Astrocyte (in vitro differentiated cells and primary cell): ENCODE data around the gene UBE2E1. TPM values are rescaled to one million over a fixed set of nuclear protein-coding genes. Genes with fewer than 3 reads are reported as not detected.

Experiments used
- DNase-seq: peaks from one replicate; pipeline ENCODE4 v3.0.0-alpha.2; 2010; ENCODE audit warnings: low read depth
- FAIRE-seq: peaks from 2 replicates; lab custom pipeline; 2011; peaks lifted over from hg19 to GRCh38; lab: Jason Lieb, UNC
- H2AFZ ChIP-seq: 2 replicates; pipeline ENCODE4 v1.6.0; 2012; ENCODE audit warnings: low read depth, low read length, inconsistent platforms
- H3K27ac ChIP-seq: 2 replicates; pipeline ENCODE4 v1.5.1; 2011; ENCODE audit warnings: low read depth, low read length, inconsistent platforms
- H3K27me3 ChIP-seq: 2 replicates; pipeline ENCODE4 v1.6.0; 2011; ENCODE audit warnings: low read length, inconsistent platforms; ENCODE audit not compliant: insufficient read depth
- H3K36me3 ChIP-seq: 2 replicates; pipeline ENCODE4 v1.5.1; 2011; ENCODE audit warnings: low read length, inconsistent platforms; ENCODE audit not compliant: insufficient read depth
- H3K4me1 ChIP-seq: 2 replicates; pipeline ENCODE4 v1.5.1; 2011; ENCODE audit warnings: low read length, inconsistent platforms; ENCODE audit not compliant: insufficient read depth
- H3K4me2 ChIP-seq: 2 replicates; pipeline ENCODE4 v1.6.0; 2012; ENCODE audit warnings: low read length, inconsistent platforms
- H3K4me3 ChIP-seq: 2 replicates; pipeline ENCODE4 v1.5.1; 2011; ENCODE audit warnings: low read depth, mild to moderate bottlenecking, low read length, inconsistent platforms; ENCODE audit not compliant: insufficient read depth
- H3K79me2 ChIP-seq: 2 replicates; pipeline ENCODE4 v1.6.0; 2012; ENCODE audit warnings: mild to moderate bottlenecking, low read length, inconsistent platforms; ENCODE audit not compliant: insufficient read depth
- H3K9ac ChIP-seq: 2 replicates; pipeline ENCODE4 v1.6.0; 2012; ENCODE audit warnings: mild to moderate bottlenecking, low read length, inconsistent platforms
- H3K9me3 ChIP-seq: 2 replicates; pipeline ENCODE4 v1.5.1; 2012; ENCODE audit warnings: low read depth, mild to moderate bottlenecking, low read length, inconsistent platforms; ENCODE audit not compliant: insufficient read depth
- H4K20me1 ChIP-seq: 2 replicates; pipeline ENCODE4 v1.6.0; 2012; ENCODE audit warnings: low read length, inconsistent platforms; ENCODE audit not compliant: insufficient read depth
- H3K27ac Mint-ChIP-seq: one replicate; pipeline ENCODE4 v1.8.0; 2021; ENCODE audit warnings: mild to moderate bottlenecking, mixed read lengths; ENCODE audit not compliant: unreplicated experiment
- H3K27me3 Mint-ChIP-seq: one replicate; pipeline ENCODE4 v1.8.0; 2021; ENCODE audit warnings: low read depth, mixed read lengths; ENCODE audit not compliant: unreplicated experiment
- H3K36me3 Mint-ChIP-seq: one replicate; pipeline ENCODE4 v1.8.0; 2021; ENCODE audit warnings: low read depth, mixed read lengths; ENCODE audit not compliant: unreplicated experiment
- H3K4me1 Mint-ChIP-seq: one replicate; pipeline ENCODE4 v1.8.0; 2021; ENCODE audit warnings: low read depth, mixed read lengths; ENCODE audit not compliant: unreplicated experiment
- H3K4me3 Mint-ChIP-seq: one replicate; pipeline ENCODE4 v1.8.0; 2021; ENCODE audit warnings: mild to moderate bottlenecking, moderate library complexity, mixed read lengths; ENCODE audit not compliant: unreplicated experiment
- H3K9me3 Mint-ChIP-seq: one replicate; pipeline ENCODE4 v1.8.0; 2021; ENCODE audit warnings: mild to moderate bottlenecking, mixed read lengths; ENCODE audit not compliant: unreplicated experiment
- EZH2 ChIP-seq: IDR thresholded peaks from 2 replicates; pipeline ENCODE4 v1.6.1; 2012; ENCODE audit warnings: mild to moderate bottlenecking, low read length, inconsistent platforms; ENCODE audit not compliant: insufficient read depth
- total RNA-seq: library from RNA; stranded (reverse); gene quantifications from 2 replicates; pipeline ENCODE4 v1.2.1, GENCODE V29; 2021
- TF ChIP-seq, protein P1 (sequence below): IDR thresholded peaks from 2 replicates; pipeline ENCODE4 v1.5.1; 2011; ENCODE audit warnings: low read depth, mild to moderate bottlenecking, inconsistent platforms, low read length, moderate library complexity; ENCODE audit not compliant: insufficient read depth

The UBE2E1 gene
- total RNA-seq, 1 donor from 2014 or later, result 150 TPM

DNA sequence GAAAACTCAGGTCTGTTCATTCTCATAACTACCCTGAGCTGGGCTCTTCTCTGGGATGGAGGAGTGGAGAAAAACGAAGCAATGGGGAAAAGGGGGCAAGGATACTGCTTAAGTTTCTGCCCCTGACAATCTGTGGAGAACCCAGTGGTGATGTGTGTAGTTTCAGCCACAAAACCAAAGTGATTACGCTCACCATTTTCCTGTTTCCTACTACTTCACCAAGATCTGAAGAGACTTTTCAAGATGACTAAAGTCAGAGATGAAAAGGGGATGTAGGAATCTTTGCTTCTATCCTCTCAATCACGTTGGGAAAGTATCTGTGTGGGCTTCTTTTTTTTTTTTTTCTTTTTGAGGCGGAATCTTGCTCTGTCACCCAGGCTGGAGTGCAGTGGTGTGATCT, 8.3 kb upstream of the UBE2E1 start:
- H3K27ac ChIP-seq, result no peak overlapping the region

DNA sequence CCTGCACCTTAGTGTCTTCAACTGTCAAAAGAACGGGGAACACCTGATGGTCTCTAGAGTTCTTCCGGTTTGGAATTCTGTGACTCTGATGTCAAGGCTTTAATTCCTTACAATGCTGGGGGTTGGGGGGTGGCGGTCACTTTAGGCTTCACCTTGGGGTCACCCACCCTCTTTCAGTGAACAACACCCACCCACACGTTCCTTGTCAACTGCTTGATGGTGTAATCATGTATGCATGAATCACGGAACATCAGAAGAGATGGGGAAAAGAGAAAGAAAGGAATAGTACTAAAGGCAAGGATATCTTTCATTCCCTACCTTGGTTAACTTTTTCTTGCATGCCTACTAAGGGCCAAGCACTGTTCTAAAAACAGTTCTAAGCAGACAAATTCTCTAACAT, 7.3 kb upstream of the UBE2E1 start:
- DNase-seq, result no peak
- Histone ChIP-seq H3K9me3 (no peaks in the 10 kb centered on the region), H3K4me2 (no peak overlapping the region), H3K27ac (no peak overlapping the region), H3K79me2 (no peaks in the 10 kb centered on the region), H3K4me1 (no peaks in the 10 kb centered on the region), H4K20me1 (no peaks in the 10 kb centered on the region), H3K27me3 (peaks cover 2% of the 10 kb centered on the region), H3K4me3 (no peak overlapping the region), H3K36me3 (no peaks in the 10 kb centered on the region), H3K9ac (no peak overlapping the region), H2AFZ (no peak overlapping the region)
- peaks cover 9% of the 10 kb centered on the region for H3K27me3 Mint-ChIP-seq
- no peak for FAIRE-seq
- no peak overlapping the region for H3K27ac Mint-ChIP-seq
- TF ChIP-seq, protein P1, sequence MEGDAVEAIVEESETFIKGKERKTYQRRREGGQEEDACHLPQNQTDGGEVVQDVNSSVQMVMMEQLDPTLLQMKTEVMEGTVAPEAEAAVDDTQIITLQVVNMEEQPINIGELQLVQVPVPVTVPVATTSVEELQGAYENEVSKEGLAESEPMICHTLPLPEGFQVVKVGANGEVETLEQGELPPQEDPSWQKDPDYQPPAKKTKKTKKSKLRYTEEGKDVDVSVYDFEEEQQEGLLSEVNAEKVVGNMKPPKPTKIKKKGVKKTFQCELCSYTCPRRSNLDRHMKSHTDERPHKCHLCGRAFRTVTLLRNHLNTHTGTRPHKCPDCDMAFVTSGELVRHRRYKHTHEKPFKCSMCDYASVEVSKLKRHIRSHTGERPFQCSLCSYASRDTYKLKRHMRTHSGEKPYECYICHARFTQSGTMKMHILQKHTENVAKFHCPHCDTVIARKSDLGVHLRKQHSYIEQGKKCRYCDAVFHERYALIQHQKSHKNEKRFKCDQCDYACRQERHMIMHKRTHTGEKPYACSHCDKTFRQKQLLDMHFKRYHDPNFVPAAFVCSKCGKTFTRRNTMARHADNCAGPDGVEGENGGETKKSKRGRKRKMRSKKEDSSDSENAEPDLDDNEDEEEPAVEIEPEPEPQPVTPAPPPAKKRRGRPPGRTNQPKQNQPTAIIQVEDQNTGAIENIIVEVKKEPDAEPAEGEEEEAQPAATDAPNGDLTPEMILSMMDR, result no peak
- TF ChIP-seq EZH2, result no peak
- no peaks in the 10 kb centered on the region for H3K4me1 Mint-ChIP-seq
- no peaks in the 10 kb centered on the region for H3K9me3 Mint-ChIP-seq
- no peaks in the 10 kb centered on the region for H3K36me3 Mint-ChIP-seq
- H3K4me3 Mint-ChIP-seq, result no peak overlapping the region

More for the DNA sequence above, 8.3 kb upstream of the UBE2E1 start:
- H3K27ac Mint-ChIP-seq, result no peak overlapping the region
- H3K4me3 ChIP-seq, result no peak overlapping the region
- DNase-seq, result no peak
- H2AFZ ChIP-seq, result no peak overlapping the region
- no peak overlapping the region for H3K4me3 Mint-ChIP-seq
- no peaks in the 10 kb centered on the region for H3K4me1 Mint-ChIP-seq
- TF ChIP-seq EZH2, result no peak
- TF ChIP-seq, protein P1, result no peak
- H3K9ac ChIP-seq, result no peak overlapping the region
- no peaks in the 10 kb centered on the region for H4K20me1 ChIP-seq
- FAIRE-seq, result no peak
- no peaks in the 10 kb centered on the region for H3K4me1 ChIP-seq
- no peaks in the 10 kb centered on the region for H3K9me3 ChIP-seq
- no peaks in the 10 kb centered on the region for H3K9me3 Mint-ChIP-seq
- no peaks in the 10 kb centered on the region for H3K36me3 Mint-ChIP-seq
- H3K79me2 ChIP-seq, result no peaks in the 10 kb centered on the region
- no peaks in the 10 kb centered on the region for H3K36me3 ChIP-seq
- H3K27me3 ChIP-seq, result peaks cover 2% of the 10 kb centered on the region
- H3K4me2 ChIP-seq, result no peak overlapping the region
- H3K27me3 Mint-ChIP-seq, result peaks cover 9% of the 10 kb centered on the region

DNA sequence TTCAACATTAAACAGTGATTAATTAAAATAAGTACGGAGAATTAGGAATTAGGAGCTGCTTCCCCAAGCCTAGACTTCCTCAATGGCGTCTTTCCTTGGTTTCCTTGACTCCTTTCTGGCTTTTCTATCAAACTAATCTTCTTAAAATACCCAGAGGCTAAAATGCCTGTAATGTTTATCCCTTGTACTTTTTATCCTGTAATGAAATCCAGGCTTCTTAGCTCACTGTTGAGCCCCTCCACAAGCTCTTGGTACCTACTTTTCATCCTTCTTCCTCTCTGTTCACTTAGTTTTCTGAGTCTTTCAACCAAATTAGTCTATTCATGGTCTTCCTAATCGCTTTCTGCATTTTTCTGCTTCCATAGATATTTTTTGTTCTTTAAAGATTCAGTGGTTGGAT, 6.9 kb upstream of the UBE2E1 start:
- Histone ChIP-seq H3K4me2 (no peak overlapping the region), H3K79me2 (no peaks in the 10 kb centered on the region), H3K4me1 (no peaks in the 10 kb centered on the region), H3K27ac (no peak overlapping the region), H3K4me3 (no peak overlapping the region), H3K9me3 (no peaks in the 10 kb centered on the region), H3K27me3 (peaks cover 2% of the 10 kb centered on the region), H4K20me1 (no peaks in the 10 kb centered on the region), H2AFZ (no peak overlapping the region), H3K9ac (no peak overlapping the region), H3K36me3 (no peaks in the 10 kb centered on the region)
- no peak for FAIRE-seq
- Mint-ChIP-seq H3K9me3 (no peaks in the 10 kb centered on the region), H3K4me3 (no peak overlapping the region), H3K4me1 (no peaks in the 10 kb centered on the region), H3K36me3 (no peaks in the 10 kb centered on the region), H3K27ac (no peak overlapping the region), H3K27me3 (peaks cover 9% of the 10 kb centered on the region)
- no peak for TF ChIP-seq EZH2
- TF ChIP-seq, protein P1, result no peak
- no peak for DNase-seq
